SU-DHL-6 (cell line): Measurements from ENCODE around the gene SOX21.

Source experiments
- EZH2phosphoT487 ChIP-seq: fragments of 200-600 bp; sonication (generic), shearing (Covaris generic); conservative IDR thresholded peaks from 2 replicates; pipeline ENCODE4 v1.6.1; 2018; ENCODE audit warnings: mild to moderate bottlenecking, antibody characterized with exemption, low read length, moderate library complexity, mixed read lengths
- TF ChIP-seq, protein P1 (sequence below): fragments of 200-600 bp; sonication (generic); IDR thresholded peaks from one replicate; pipeline ENCODE4 v1.5.1; 2017; ENCODE audit warnings: antibody characterized with exemption, mild to moderate bottlenecking, low read length, moderate library complexity; ENCODE audit not compliant: insufficient read depth, poor library complexity, severe bottlenecking

DNA sequence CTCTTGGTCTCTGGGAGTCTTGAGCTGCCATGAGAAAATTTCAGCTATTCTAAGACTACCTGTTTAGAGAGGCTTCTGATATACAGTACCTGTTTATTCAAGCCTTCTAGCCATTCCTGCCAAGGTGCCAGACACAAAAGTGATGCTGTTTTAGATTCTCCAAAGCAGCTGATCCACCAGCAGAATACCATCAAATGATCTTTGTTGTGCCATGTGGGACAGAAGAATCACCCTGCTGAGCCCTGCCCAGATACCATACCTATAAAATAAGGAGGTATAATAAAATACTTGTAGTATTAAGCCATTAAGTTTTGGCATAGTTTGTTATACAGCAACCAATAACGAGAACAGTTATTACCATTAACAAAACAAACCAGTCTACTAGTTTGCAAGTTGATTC is 14.1 kb upstream of the SOX21 start:
- TF ChIP-seq, protein P1, sequence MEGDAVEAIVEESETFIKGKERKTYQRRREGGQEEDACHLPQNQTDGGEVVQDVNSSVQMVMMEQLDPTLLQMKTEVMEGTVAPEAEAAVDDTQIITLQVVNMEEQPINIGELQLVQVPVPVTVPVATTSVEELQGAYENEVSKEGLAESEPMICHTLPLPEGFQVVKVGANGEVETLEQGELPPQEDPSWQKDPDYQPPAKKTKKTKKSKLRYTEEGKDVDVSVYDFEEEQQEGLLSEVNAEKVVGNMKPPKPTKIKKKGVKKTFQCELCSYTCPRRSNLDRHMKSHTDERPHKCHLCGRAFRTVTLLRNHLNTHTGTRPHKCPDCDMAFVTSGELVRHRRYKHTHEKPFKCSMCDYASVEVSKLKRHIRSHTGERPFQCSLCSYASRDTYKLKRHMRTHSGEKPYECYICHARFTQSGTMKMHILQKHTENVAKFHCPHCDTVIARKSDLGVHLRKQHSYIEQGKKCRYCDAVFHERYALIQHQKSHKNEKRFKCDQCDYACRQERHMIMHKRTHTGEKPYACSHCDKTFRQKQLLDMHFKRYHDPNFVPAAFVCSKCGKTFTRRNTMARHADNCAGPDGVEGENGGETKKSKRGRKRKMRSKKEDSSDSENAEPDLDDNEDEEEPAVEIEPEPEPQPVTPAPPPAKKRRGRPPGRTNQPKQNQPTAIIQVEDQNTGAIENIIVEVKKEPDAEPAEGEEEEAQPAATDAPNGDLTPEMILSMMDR = no peak
- no peak for TF ChIP-seq EZH2phosphoT487
